Loucy (cell line): Measurements from ENCODE around the gene CSPG4.
"Not testable (repeated sequence)": the region's sequence is repeated elsewhere in the genome, so short reads cannot be mapped to it uniquely, and the experiment has no call there.

ENCODE experiments used
- CTCF ChIP-seq: fragments of 200-600 bp; sonication (generic); conservative IDR thresholded peaks from 2 replicates; pipeline ENCODE4 v1.5.1; 2014; ENCODE audit warnings: mild to moderate bottlenecking, antibody characterized with exemption, low read length
- EZH2phosphoT487 ChIP-seq: fragments of 200-600 bp; IDR thresholded peaks from 2 replicates; pipeline ENCODE4 v1.6.1; 2018; ENCODE audit warnings: antibody characterized with exemption, mild to moderate bottlenecking, moderate library complexity, borderline replicate concordance

DNA sequence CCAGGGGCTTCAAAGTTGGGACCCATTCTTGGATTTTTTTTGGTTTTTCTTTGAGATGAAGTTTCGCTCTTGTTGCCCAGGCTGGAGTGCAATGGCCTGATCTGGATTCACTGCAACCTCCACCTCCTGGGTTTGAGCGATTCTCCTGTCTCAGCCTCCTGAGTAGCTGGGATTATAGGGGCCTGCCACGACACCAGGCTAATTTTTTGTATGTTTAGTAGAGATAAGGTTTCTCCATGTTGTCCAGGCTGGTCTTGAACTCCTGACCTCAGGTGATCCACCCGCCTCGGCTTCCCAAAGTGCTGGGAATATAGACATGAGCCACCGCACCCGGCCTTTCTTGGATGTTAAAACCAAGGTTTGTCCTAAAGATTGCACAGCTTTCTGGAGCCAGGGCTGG, 78.7 kb downstream of the CSPG4 start:
- TF ChIP-seq EZH2phosphoT487, CTCF: not testable (repeated sequence)
